ENCODE data around the gene KHDRBS2.
"Not testable (repeated sequence)": the region's sequence is repeated elsewhere in the genome, so short reads cannot be mapped to it uniquely, and the experiment has no call there.

KHDRBS2 gene

DNA sequence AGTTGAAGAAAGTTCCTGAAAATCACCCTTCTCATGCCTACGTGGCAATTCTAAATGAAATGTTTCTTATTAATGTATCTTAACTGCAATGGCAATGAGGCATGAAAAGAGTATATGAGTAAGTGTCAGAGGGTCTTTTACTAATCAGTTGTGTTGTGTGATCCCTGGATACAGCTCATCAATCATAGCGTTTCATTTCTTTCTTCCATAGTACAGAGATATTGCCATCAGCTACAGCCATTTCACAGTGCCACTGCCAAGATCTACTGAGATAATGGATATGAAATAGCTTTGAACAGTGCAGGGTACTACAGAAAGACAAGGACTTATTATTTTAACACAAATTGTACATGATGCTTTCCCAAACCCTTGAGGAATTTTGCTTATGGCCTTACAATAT, 450.8 kb downstream of the KHDRBS2 start:
- no peak for DNase-seq

DNA sequence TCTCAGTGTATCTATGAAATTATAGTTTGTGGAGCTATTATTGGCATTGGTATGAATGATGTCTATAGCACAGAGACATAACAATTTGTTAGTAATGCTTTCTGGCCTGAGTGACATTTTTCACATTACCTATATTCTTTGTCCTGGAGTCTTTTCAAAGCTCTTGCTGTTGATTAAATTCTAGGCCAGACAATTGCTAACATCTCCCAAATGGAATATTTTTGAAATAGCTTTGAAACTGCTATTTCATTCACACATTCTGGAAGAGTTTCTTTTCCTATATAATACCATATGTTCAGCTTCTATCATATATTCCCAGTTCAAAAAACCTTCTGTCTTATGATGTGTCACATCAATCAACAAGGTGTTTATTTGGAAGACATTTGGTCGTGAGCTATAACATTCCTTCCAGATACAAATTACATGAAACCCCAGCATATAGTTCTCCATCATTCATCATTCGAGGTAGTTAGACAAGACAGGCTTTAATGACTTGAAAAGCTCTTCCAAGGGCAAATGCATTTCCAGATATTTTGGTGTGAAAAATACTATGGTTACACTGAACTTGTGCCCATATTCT, 452.8 kb downstream of the KHDRBS2 start:
- DNase-seq = no peak

DNA sequence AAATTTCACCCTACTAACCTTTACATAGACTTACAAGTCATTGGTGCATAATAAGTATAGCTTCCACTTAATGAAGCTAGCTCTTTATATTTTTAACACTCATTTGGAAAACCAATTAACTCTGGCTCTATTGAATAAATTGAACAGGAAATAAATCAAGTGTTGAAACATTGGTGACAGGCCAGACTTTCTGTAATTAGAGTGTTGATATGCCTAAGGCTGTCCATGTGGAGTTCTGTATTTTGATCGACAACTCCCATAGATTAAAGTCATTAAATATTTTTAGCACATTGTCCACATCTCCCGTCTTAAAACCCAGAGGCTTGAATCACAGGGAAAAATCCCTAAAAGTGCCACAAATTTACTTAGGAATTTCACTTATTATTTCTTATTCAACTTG, 468.3 kb downstream of the KHDRBS2 start:
- DNase-seq = no peak

DNA sequence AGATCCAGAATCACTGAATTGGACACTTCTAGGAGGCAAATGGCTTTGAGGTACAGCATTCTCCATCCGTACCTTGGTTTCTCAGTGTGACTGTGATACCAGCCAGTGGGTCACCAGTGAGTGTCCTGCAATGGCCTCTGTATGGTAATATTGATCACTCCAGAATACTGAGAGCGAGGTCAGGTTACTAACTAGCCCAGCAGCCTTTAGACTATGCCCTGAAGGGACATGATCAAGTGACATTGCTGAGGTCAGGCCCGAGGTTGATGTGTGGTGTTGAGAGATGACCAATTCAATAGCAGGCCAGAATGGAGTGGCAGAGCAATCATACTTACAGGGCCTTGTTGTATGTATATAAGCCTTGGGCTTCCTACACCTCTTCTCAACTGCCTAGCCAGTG, 476.0 kb downstream of the KHDRBS2 start:
- no peak for DNase-seq

DNA sequence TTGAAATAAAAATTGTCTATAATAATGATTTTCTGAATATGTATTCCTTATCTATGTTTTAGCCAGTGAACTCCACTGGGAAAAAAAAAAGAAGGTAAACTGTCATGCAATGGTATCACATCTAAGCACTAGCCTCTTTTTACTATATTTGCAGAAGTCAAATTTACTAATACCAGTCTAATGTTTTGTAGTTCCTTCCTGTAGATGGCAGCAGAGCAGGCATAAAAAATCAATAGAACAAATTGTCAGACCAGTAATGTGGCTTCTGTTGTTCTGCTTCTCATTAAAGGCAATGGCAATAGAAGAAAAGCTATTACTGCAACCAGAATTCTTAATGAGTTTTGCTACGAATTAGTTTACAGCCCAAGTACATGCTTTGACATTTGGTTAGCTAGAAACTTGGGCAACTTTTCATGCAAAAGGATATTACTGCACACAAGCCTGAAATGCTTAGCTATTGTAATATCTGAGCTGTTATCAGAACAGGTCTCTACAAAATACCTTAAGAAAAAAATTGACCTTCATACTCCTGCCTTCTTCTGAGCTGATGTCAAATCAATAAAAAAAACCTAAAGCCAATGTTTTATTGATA, 476.9 kb downstream of the KHDRBS2 start:
- DNase-seq = no peak

DNA sequence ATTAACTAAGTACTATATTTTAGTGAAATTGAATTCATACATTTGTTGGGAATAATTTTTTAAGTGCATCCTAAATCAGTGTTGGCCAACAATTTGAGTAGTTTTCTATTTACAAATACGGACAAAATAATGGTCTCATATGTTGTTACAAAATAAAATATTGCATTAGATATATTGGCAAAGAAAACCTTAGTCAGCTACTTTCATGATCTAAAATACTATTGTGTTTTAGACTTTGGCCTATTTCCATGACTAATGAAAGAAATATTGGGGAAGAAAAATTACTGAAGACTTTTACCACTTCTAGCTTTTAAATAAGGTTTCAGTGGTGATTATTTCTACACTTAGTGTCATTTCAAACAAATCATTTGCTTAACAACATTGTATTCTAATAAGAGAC, 498.0 kb downstream of the KHDRBS2 start:
- no peak for DNase-seq

DNA sequence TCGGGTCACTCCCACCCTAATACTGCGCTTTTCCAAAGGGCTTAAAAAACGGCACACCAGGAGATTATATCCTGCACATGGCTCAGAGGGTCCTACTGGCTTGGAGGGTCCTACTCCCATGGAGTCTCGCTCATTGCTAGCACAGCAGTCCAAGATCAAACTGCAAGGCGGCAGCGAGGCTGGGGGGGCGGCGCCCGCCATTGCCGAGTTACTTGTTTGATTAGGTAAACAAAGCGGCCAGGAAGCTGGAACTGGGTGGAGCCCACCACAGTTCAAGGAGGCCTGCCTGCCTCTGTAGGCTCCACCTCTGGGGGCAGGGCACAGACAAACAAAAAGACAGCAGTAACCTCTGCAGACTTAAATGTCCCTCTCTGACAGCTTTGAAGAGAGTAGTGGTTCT, 516.6 kb downstream of the KHDRBS2 start:
- not testable (repeated sequence) for DNase-seq

DNA sequence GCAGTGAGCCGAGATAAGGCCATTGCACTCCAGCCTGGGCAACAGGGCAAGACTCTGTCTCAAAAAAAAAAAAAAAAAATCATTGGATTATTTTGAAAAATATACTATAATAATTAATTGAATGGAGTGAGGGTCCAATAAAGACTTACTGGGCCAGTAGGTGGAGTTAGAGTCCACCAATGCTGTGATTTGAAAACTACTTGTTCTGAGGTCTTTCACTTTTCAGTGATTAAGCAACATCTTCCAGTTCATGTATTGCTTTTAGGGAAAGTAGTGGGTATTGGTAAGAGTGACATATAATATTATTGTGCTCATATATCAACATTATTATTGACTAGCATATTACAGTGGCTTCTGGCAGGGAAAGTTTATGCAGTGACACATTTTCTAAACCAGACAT, 530.3 kb downstream of the KHDRBS2 start:
- no peak for DNase-seq

DNA sequence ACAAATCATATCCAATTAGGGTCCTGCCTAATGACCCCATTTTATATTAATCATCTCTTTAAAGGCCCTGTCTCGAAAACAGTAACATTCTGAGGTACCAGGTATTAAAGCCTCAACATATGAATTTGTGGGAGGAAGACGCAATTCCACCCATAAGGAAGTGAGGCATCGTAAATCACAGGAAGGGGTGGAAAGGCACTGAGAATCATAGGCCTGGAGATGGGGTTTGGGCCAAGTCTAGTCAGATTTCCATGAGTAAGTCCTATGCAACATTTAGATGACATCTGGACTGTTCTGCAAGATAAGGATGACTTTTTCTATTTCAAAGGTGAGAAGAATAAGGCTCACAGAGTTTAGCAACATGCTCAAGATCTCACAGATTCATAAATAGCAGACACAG, 534.0 kb downstream of the KHDRBS2 start:
- no peak for DNase-seq

DNA sequence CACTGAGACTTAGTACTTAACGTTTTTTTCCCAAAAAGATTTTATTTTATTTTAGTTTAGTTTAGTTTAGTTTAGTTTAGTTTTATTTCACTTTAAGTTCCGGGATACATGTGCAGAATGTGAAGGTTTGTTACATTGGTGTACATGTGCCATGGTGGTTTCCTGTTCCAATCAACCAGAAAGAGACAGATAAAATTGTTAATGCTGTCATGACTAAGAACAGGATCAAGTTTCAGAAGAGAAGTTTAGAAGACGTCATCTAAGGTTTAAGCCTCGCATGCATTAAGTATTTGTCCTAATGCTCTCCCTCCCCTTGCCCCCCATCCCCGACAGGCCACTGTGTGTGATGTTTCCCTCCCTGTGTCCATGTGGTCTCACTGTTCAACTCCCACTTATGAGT, 540.0 kb downstream of the KHDRBS2 start:
- no peak for DNase-seq

DNA sequence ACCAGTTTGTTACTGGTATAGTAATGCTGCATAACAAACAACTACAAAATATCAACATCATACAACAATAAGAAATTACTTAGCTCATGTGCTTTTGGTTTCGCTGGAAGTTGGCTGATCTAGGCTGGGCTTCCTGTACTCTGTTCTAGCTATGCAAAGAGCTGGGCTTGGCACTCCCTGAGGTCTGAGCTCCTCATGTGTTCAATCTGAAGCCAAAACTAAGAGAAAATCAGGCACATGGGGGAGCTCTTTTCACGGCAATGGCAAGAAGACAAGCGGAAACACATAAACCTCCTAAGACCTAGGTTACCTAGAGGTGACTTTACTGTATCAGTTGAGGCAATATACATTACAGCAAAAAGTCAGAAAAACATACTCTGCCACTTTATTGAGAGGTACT, 574.2 kb downstream of the KHDRBS2 start:
- DNase-seq = no peak

DNA sequence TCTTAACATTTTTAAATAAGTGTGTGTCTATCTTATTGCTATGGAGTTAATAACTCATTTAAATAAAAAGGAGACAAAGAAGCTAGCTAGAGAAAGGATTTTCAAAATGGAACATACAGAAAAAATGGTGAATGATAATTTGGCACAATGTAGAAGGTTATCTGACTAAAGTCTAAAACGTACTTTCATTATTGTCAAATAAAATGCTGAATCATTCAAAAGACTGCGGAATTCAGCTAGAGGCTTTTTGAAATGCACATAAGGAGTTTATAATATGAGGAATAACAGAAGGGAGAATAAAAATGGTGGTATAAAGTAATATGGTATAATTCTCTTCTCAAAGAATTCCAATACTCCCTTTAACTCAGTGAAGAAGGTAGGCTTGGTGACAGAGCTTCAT, 597.9 kb downstream of the KHDRBS2 start:
- no peak for DNase-seq

DNA sequence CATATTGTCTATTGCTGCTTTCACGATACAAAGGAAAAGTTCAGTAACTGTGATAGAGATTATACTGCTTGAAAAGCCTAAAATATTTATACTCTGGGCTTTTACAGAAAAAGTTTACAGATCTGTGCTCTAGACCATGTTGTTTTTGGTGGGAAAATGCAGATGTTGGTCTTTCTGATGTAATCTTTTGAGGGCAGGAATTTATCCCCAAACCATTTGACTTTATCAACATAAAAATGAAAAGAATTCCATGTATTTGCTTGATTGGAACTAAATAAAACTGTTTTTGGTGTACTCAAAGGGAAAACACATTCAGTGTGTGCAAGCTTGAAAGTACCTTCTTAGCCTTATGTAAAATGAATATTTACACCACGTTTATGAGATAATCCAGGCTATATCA, 603.5 kb downstream of the KHDRBS2 start:
- DNase-seq = no peak

DNA sequence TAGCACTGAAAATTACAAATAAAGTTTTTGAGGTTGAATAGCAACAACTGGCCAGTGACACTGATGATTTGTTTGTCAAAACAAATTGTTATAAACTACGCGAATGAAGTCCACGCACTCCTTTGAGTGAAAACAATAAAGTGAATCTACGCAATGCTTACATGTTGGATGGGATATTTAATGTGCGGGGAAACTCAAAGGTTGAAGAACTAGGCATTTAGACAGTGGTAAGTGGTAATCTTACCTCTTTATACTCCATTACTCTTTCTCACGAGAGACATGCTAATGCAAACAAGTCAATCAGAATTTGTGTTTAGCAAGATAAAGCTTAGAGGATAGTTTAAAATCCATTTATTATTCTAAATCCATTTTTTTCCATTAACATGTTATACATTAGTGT, 606.4 kb downstream of the KHDRBS2 start:
- no peak for DNase-seq

DNA sequence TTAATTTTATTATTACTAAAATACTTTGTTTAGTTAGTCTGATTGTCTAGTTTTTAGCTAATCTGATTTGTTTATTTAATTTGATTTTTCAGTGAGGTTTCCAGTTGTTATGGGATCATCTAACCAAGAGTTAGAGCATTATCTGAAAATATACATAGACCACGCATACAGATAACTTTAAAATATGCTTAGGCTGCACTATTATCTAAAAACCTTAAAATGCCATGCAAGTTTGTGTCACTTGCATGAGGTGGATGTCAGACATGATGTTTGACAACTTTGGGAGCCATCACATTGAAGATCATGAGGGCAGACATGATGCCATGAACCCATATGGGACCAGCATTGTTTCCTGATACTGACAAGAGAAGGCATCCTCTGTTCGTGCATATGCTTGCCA, 610.3 kb downstream of the KHDRBS2 start:
- DNase-seq = no peak

DNA sequence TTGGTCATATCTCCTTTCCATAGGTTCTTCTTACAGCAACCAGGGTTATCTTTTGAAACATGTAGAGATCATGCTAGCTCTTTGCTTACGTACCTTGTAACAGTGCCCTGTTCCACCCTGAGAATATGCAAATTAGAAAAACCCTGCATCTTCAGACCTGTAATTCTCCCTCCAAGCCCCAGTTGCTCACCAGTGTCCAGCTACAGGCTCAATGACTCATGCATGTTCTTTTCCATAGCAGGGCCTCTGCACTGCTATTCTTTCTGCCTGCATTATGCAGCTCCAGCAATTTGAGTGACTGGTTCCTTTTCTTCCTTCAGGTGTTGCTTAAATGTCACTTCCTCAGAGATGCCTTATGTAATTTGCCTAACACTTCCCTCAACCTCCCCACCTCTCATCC, 636.2 kb downstream of the KHDRBS2 start:
- no peak for DNase-seq

DNA sequence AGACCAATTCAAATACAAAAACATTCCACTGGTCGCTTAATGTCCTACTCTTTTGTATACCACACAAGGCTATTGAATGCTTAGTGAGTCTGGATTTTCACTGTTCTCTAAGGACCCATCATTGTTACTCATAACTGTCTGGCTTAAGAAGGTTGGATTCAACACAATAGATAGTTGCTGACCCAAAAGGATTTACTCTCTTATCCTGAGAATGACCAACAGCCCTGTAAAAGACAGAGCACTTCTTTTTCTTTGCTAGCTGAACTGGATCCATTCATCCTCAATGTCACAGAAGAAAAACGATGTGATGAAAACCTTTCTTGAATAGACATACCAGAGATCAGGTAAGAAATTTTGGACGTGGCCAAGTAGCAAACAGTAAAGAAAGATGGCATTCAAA, 645.6 kb downstream of the KHDRBS2 start:
- DNase-seq = no peak

Data from CD4-positive, alpha-beta T cell treated with Interferon gamma for 1 hour (primary cell).